Fibroblast of lung (primary cell): ENCODE results near the gene CLMN. TPM values are rescaled to one million over a fixed set of nuclear protein-coding genes. Genes with fewer than 3 reads are reported as not detected.
"Not testable (repeated sequence)": the region's sequence is repeated elsewhere in the genome, so short reads cannot be mapped to it uniquely, and the experiment has no call there.

Experiments
- DNase-seq, 2 donors: peaks; one replicate each; pipeline versions ENCODE4 v3.0.0 to v3.0.0-alpha.2; 2010; ENCODE audit warnings: low read depth in 2 of 2
- H2AFZ ChIP-seq: 2 replicates; pipeline ENCODE4 v1.5.1; 2012; ENCODE audit warnings: low read length, control low read depth, inconsistent platforms
- H3K27ac ChIP-seq: 2 replicates; pipeline ENCODE4 v1.5.1; 2011; ENCODE audit warnings: low read length, control low read depth; ENCODE audit not compliant: insufficient read depth
- H3K27me3 ChIP-seq: 2 replicates; pipeline ENCODE4 v1.5.1; 2011; ENCODE audit warnings: mild to moderate bottlenecking, low read length; ENCODE audit not compliant: control insufficient read depth, insufficient read depth
- H3K36me3 ChIP-seq: 2 replicates; pipeline ENCODE4 v1.5.1; 2011; ENCODE audit warnings: low read length; ENCODE audit not compliant: control insufficient read depth, insufficient read depth
- H3K4me1 ChIP-seq: 2 replicates; pipeline ENCODE4 v1.5.1; 2011; ENCODE audit warnings: low read length; ENCODE audit not compliant: control insufficient read depth, insufficient read depth; ENCODE audit errors: extremely low read depth
- H3K4me2 ChIP-seq: 2 replicates; pipeline ENCODE4 v1.5.1; 2011; ENCODE audit warnings: low read length, control low read depth; ENCODE audit not compliant: insufficient read depth; ENCODE audit errors: extremely low read depth
- H3K4me3 ChIP-seq, 4 experiments: fragments of 200-600 bp in 1 of 4; sonication (generic) in 1 of 4; replicated peaks in 1 of 4; 2 replicates each; pipeline ENCODE4 v1.5.1; 2011 to 2016; ENCODE audit warnings: low read length in 4 of 4, low read depth in 3 of 4, mild to moderate bottlenecking in 3 of 4, control low read depth in 2 of 4, inconsistent platforms in 1 of 4, mixed read lengths in 1 of 4; ENCODE audit not compliant: insufficient read depth in 1 of 4; ENCODE audit errors: control extremely low read depth in 1 of 4
- H3K79me2 ChIP-seq: 2 replicates; pipeline ENCODE4 v1.5.1; 2012; ENCODE audit warnings: mild to moderate bottlenecking, low read length, inconsistent platforms; ENCODE audit not compliant: control insufficient read depth, insufficient read depth
- H3K9ac ChIP-seq: 2 replicates; pipeline ENCODE4 v1.5.1; 2011; ENCODE audit warnings: mild to moderate bottlenecking, low read length, control low read depth; ENCODE audit not compliant: insufficient read depth
- H3K9me3 ChIP-seq: 2 replicates; pipeline ENCODE4 v1.5.1; 2012; ENCODE audit warnings: low read depth, low read length; ENCODE audit not compliant: control insufficient read depth, insufficient read depth
- H4K20me1 ChIP-seq: 2 replicates; pipeline ENCODE4 v1.5.1; 2011; ENCODE audit warnings: low read length; ENCODE audit not compliant: control insufficient read depth, insufficient read depth; ENCODE audit errors: extremely low read depth
- EZH2 ChIP-seq: IDR thresholded peaks from 2 replicates; pipeline ENCODE4 v1.5.1; 2012; ENCODE audit warnings: low read length, control low read depth, mild to moderate bottlenecking; ENCODE audit errors: missing control alignments
- polyA plus RNA-seq, 2 donors: library from polyadenylated mRNA; depleted of rRNA in 1 of 2; stranded (reverse) in 1 of 2; unstranded in 1 of 2; fragments of >200 nt; gene quantifications; 2 replicates each; pipeline ENCODE4 v1.2.1, GENCODE V29; 2011 to 2012; ENCODE audit warnings: missing spikeins in 1 of 2
- total RNA-seq: library from RNA; depleted of rRNA; stranded (reverse); fragments of >200 nt; gene quantifications from 2 replicates; pipeline ENCODE4 v1.2.1, GENCODE V29; 2014
- TF ChIP-seq, protein P1 (sequence below), 2 donors: IDR thresholded peaks in 1 of 2; conservative IDR thresholded peaks in 1 of 2; 1 replicate in 1 of 2; 2 replicates in 1 of 2; pipeline ENCODE4 v1.5.1; 2011 to 2012; ENCODE audit warnings: low read length in 2 of 2, control low read depth in 1 of 2, inconsistent platforms in 1 of 2, low read depth in 1 of 2, mild to moderate bottlenecking in 1 of 2

CLMN gene
- total and polyA plus RNA-seq, 2 donors (not counting 1 experiment from before 2014, with no cell fraction given) = 0.83 to 2.7 TPM

DNA sequence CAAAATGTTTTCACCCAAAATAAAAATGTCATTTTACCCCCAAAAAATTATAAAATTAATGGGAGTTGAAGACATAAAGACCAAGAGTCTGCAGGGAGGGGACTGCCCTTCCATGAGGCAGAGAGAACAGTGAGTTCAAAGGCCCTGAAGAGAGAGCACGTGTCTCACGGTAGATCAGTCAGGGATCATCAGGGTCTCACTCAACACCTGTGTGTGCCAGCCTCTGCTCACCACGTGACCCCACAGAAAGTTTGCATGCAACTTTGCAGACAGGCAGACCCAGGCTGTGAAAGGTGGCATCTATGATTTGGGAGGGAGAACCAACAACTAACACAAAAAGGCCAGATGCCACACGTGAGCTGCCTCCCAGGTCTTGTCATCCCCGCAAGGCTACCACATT, 33.1 kb downstream of the CLMN start:
- Histone ChIP-seq H3K9me3 (no peaks in the 10 kb centered on the region), H3K9ac (no peak overlapping the region), H3K4me3 (no peak overlapping the region)

DNA sequence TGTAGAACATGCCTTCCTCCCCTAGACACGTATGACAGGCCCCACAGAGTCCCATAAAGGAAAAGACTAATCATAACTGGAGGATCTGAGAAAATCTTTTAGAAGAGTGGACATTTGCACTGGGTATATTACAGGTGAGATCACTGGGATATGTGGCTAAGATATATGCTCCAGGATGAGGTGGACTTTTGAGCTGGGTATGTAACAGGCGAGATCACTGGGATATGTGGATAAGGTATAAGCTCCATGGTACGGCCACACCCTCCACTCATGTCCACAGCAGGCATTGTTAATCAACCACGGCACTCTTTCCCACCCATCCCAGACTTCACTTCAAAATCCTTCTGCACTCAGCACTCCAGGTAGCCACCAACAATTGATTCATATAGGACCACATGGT, 34.1 kb downstream of the CLMN start:
- TF ChIP-seq, protein P1, sequence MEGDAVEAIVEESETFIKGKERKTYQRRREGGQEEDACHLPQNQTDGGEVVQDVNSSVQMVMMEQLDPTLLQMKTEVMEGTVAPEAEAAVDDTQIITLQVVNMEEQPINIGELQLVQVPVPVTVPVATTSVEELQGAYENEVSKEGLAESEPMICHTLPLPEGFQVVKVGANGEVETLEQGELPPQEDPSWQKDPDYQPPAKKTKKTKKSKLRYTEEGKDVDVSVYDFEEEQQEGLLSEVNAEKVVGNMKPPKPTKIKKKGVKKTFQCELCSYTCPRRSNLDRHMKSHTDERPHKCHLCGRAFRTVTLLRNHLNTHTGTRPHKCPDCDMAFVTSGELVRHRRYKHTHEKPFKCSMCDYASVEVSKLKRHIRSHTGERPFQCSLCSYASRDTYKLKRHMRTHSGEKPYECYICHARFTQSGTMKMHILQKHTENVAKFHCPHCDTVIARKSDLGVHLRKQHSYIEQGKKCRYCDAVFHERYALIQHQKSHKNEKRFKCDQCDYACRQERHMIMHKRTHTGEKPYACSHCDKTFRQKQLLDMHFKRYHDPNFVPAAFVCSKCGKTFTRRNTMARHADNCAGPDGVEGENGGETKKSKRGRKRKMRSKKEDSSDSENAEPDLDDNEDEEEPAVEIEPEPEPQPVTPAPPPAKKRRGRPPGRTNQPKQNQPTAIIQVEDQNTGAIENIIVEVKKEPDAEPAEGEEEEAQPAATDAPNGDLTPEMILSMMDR (conservative IDR thresholded peaks at IDR 0.05 in 1 of 2, IDR thresholded peaks at IDR 0.05 in 1 of 2; ENCODE audit: low read depth in 1 of 2, low read length in 2 of 2) = no peak
- no peak for TF ChIP-seq EZH2
- H3K79me2 ChIP-seq = no peaks in the 10 kb centered on the region
- no peaks in the 10 kb centered on the region for H4K20me1 ChIP-seq
- H3K4me3 ChIP-seq = no peak overlapping the region
- DNase-seq = no peak
- H2AFZ ChIP-seq = no peak overlapping the region
- H3K27me3 ChIP-seq = no peaks in the 10 kb centered on the region
- no peak overlapping the region for H3K27ac ChIP-seq
- no peak overlapping the region for H3K4me2 ChIP-seq
- no peak overlapping the region for H3K9ac ChIP-seq
- H3K9me3 ChIP-seq = no peaks in the 10 kb centered on the region
- H3K4me1 ChIP-seq = no peaks in the 10 kb centered on the region
- H3K36me3 ChIP-seq = no peaks in the 10 kb centered on the region

More for the DNA sequence above, 33.1 kb downstream of the CLMN start:
- Histone ChIP-seq H3K27ac (no peak overlapping the region), H2AFZ (no peak overlapping the region), H3K4me2 (no peak overlapping the region), H3K36me3 (no peaks in the 10 kb centered on the region), H3K27me3 (no peaks in the 10 kb centered on the region), H3K79me2 (no peaks in the 10 kb centered on the region), H4K20me1 (no peaks in the 10 kb centered on the region), H3K4me1 (peaks cover 7% of the 10 kb centered on the region)
- no peak for DNase-seq
- no peak for TF ChIP-seq EZH2
- TF ChIP-seq, protein P1 (conservative IDR thresholded peaks at IDR 0.05 in 1 of 2, IDR thresholded peaks at IDR 0.05 in 1 of 2; ENCODE audit: low read depth in 1 of 2, low read length in 2 of 2) = no peak

DNA sequence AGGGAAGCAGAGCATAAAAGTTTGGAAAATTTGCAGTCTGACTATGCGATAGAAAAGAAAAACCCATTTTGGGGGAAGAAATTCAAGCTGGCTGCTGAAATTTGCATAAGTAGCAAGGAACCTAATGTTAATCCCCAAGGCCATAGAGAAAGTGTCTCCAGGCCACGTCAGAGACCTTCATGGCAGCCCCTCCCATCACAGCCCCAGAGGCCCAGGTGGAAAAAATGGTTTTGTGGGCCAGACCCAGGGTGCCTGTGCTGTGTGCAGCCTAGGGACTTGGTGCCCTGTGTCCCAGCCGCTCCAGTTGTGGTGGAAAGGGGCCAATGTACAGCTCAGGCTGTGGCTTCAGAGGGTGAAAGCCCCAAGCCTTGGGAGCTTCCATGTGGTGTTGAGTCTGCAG, 35.9 kb downstream of the CLMN start:
- H3K27me3 ChIP-seq, H3K9ac ChIP-seq, H3K79me2 ChIP-seq, H3K9me3 ChIP-seq, DNase-seq, H4K20me1 ChIP-seq, H3K36me3 ChIP-seq, H3K4me2 ChIP-seq, H3K27ac ChIP-seq, H3K4me1 ChIP-seq, H2AFZ ChIP-seq, H3K4me3 ChIP-seq: not testable (repeated sequence)

DNA sequence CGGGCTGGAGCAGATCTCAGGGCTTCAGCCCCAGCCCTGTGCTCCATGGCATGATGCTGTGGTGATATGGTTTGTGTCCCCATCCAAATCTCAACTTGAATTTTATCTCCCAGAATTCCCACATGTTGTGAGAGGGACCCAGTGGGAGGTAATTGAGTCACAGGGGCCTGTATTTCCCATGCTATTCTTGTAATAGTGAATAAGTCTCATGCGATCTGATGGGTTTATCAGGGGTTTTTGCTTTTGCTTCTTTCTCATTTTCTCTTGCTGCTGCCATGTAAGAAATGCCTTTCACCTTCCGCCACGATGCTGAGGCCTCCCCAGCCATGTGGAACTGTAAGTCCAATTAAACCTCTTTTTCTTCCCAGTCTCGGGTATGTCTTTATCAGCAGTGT, 36.7 kb downstream of the CLMN start:
- H4K20me1 ChIP-seq, DNase-seq, H3K4me3 ChIP-seq, H3K9ac ChIP-seq, H3K4me1 ChIP-seq, H3K36me3 ChIP-seq, H3K9me3 ChIP-seq, H3K27ac ChIP-seq, H2AFZ ChIP-seq, H3K27me3 ChIP-seq, H3K79me2 ChIP-seq, H3K4me2 ChIP-seq: not testable (repeated sequence)
